WTC11 (cell line): ENCODE results near the gene PRKCZ.

Source experiments
- NFYB ChIP-seq: sonication (generic); formaldehyde crosslinking; conservative IDR thresholded peaks from 2 replicates; pipeline ENCODE4 v1.8.0; 2022; ENCODE audit warnings: low read depth, missing genetic modification reagents
- ZNF138 ChIP-seq: sonication (generic); formaldehyde crosslinking; conservative IDR thresholded peaks from 2 replicates; pipeline ENCODE4 v1.8.1; 2022; ENCODE audit warnings: mild to moderate bottlenecking, moderate library complexity, missing genetic modification reagents
- ZNF263 ChIP-seq: sonication (generic); formaldehyde crosslinking; IDR thresholded peaks from 2 replicates; pipeline ENCODE4 v1.8.1; 2022; ENCODE audit warnings: low read depth, mild to moderate bottlenecking, moderate library complexity, missing genetic modification reagents
- ZNF317 ChIP-seq: sonication (generic); formaldehyde crosslinking; IDR thresholded peaks from 2 replicates; pipeline ENCODE4 v1.8.1; 2023; ENCODE audit warnings: low read depth, mild to moderate bottlenecking, moderate library complexity, missing genetic modification reagents, borderline replicate concordance
- TF ChIP-seq, protein P1 (sequence below): fragments of 200-600 bp; IDR thresholded peaks from 2 replicates; pipeline ENCODE4 v1.8.0; 2022; ENCODE audit warnings: antibody characterized with exemption

DNA sequence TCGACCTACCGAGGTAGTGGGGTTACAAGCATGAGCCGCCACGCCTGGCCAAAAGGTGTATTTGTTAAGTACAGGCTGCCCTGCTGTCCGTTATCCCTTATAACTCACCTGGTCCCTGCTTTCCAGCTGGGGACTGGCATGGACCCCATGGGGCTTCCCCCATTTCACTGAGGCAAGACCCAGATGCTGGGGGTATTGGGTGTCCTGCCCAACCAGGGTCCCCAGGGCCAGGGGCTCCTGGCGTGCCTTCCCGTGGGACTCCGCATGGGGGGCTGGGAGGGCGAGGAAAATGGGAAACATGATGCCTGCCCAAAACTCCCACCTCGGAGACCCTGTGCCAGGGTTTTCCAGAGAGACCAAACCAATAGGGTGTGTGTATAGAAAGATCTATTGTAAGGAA is 79.9 kb downstream of the PRKCZ start:
- no peak for TF ChIP-seq NFYB (CRISPR knock-in tag)
- TF ChIP-seq ZNF263 (CRISPR knock-in tag), result no peak
- TF ChIP-seq, protein P1, sequence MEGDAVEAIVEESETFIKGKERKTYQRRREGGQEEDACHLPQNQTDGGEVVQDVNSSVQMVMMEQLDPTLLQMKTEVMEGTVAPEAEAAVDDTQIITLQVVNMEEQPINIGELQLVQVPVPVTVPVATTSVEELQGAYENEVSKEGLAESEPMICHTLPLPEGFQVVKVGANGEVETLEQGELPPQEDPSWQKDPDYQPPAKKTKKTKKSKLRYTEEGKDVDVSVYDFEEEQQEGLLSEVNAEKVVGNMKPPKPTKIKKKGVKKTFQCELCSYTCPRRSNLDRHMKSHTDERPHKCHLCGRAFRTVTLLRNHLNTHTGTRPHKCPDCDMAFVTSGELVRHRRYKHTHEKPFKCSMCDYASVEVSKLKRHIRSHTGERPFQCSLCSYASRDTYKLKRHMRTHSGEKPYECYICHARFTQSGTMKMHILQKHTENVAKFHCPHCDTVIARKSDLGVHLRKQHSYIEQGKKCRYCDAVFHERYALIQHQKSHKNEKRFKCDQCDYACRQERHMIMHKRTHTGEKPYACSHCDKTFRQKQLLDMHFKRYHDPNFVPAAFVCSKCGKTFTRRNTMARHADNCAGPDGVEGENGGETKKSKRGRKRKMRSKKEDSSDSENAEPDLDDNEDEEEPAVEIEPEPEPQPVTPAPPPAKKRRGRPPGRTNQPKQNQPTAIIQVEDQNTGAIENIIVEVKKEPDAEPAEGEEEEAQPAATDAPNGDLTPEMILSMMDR, result no peak
- TF ChIP-seq ZNF317, result no peak
- no peak for TF ChIP-seq ZNF138 (CRISPR knock-in tag)
